Measurements from ENCODE around the gene WIPF2. TPM values are rescaled to one million over a fixed set of nuclear protein-coding genes. Genes with fewer than 3 reads are reported as not detected.

WIPF2 gene
- total RNA-seq, 4 donors from 2014 or later: 9.8 to 13.8 (median 11.2) TPM

DNA sequence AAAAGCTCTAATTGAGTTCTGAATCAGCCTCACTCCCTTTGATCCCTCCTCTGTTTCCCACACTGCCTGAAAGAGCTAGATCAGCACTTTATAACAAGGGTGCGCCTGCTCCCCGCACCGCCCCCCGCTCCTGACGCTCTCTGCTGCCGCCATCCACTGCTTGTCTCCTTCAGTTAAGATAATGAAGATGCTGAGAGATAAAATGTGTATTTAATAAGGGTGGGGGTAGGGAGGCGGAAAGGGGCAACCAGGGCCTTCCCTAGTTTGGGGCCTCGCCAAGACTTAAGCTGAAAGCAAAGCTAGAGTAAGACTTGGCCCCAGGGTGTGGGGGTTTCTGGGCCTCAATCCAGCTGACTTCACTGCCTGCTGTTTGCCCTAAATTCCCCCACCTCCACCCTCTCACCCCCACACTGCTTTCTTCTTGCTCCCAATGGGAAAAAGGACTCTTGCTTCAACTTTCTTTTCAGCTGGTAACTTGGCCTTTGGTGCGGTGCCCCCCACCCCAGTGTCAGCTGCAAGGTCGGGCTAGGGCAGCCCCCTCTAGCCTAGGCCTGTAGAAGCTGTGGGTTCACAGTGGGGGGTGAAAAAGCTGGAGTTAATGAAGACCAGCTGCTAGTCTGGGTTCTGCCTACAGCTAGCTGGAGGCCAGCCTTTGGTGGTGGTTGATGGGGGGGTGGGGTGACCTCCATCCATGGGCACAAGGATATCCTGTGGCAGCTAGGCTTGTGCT is 88.1 kb downstream of the WIPF2 start:
- Histone ChIP-seq H3K27me3 (no peaks in the 10 kb centered on the region), H3K36me3 (no peaks in the 10 kb centered on the region), H3K4me1 (peaks cover 67 to 86% (median 75%) of the 10 kb centered on the region in 3 donors), H3K4me3 (no peak overlapping the region), H3K27ac (peak overlapping the region; percentile 62 to 85 (median 71)), H3K9me3 (no peaks in the 10 kb centered on the region)
- intact Hi-C loops (cut with DNase I): loop anchor here (10.0 kb wide), 1 partner anchor 248 kb away; no protein-coding TSS in a partner anchor
- no peak for DNase-seq
- WGBS, 2 donors: 30 to 60% methylated on average over 8 of the region's 10 CpGs
- TF ChIP-seq, protein P1, sequence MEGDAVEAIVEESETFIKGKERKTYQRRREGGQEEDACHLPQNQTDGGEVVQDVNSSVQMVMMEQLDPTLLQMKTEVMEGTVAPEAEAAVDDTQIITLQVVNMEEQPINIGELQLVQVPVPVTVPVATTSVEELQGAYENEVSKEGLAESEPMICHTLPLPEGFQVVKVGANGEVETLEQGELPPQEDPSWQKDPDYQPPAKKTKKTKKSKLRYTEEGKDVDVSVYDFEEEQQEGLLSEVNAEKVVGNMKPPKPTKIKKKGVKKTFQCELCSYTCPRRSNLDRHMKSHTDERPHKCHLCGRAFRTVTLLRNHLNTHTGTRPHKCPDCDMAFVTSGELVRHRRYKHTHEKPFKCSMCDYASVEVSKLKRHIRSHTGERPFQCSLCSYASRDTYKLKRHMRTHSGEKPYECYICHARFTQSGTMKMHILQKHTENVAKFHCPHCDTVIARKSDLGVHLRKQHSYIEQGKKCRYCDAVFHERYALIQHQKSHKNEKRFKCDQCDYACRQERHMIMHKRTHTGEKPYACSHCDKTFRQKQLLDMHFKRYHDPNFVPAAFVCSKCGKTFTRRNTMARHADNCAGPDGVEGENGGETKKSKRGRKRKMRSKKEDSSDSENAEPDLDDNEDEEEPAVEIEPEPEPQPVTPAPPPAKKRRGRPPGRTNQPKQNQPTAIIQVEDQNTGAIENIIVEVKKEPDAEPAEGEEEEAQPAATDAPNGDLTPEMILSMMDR (IDR thresholded peaks at IDR 0.05): no peak
- TF ChIP-seq POLR2A (IDR thresholded peaks at IDR 0.05): no peak

DNA sequence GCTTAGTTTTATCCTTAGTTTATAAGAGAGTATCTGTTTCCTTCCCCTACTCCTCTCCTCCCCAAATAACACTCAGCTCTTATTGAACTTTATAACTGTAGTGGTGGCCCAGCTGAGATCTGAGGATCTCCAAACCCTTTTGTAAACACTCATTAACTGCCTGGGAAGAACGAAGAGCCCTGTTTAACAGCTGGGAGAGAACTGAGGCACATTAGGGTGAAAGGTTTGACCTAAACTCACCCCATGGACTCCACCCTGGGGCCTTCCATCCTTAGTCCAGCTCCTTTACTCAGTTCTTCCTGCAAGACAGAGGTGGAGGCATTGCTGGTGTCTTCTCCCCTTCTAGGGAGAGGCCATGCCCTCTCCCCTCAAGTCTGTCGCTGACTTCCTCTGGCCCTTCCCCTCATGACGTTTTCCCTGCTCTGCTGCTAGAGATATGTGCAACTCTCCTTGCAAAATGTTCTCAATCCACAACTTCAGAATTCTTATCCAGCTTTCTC is 88.7 kb downstream of the WIPF2 start:
- DNase-seq: no peak
- TF ChIP-seq, protein P1 (IDR thresholded peaks at IDR 0.05): no peak
- peak overlapping the region; percentile 62 to 85 (median 71) for H3K27ac ChIP-seq
- no peaks in the 10 kb centered on the region for H3K9me3 ChIP-seq
- no peaks in the 10 kb centered on the region for H3K36me3 ChIP-seq
- intact Hi-C loops (cut with DNase I): loop anchor here (10.0 kb wide), 1 partner anchor 247 kb away; no protein-coding TSS in a partner anchor
- peaks cover 72 to 92% (median 81%) of the 10 kb centered on the region in 3 donors for H3K4me1 ChIP-seq
- WGBS, 2 donors: 43 to 52% methylated on average over 3 of the region's 3 CpGs
- no peaks in the 10 kb centered on the region for H3K27me3 ChIP-seq
- no peak overlapping the region for H3K4me3 ChIP-seq

DNA sequence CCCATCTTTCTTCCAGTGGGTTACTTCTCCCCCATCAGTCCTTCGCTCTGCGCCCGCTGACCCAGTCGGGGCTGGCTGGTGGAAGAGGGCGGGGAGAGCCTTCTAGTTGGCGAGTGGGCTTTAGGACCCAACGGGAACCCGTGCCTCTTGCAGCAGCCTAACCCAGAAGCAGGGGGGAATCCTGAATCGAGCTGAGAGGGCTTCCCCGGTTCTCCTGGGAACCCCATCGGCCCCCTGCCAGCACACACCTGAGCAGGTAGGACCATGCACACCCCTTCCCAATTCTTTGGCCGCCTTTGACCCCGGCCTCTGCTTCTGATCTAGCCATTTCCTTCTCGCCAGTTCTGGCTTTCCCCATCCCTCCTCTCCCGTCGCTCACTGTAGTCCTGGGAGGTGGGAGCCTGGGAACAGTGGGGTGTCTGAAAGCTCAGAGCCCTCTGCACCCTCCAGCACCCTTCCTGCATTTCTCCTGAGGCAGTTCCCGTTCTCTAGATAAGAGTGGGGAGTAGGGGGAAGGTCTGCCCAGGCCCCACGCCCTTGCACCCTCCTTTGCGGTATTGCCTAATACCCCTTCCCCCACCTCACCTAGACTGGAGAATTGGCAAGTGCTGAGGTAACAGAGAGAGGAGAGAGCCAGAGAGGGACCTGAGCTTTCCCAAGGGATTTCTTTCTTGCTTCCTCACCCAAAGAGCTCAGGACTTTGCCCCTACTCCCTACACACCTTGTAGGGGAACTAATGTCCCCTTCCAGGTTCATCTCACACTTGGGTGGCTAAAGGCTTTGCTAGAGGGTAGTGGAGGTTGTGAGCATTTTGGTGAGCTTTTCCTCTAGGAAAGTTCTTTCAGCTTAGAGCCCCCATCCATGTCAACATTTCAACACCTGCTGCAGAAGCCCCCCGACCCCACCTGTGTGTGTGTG is 90.2 kb downstream of the WIPF2 start, which contains the start of gene RARA:
RARA (plus strand) TSS at position 150 of the 918 bp plus-strand sequence. CDS start 22,039 bp downstream, outside the sequence.
- Histone ChIP-seq H3K27me3 (no peaks in the 10 kb centered on the region), H3K36me3 (no peaks in the 10 kb centered on the region), H3K27ac (peak within 1 kb of the TSS; percentile 62 to 85 (median 71)), H3K4me1 (peaks cover 68 to 92% (median 83%) of the 10 kb centered on the region in 3 donors), H3K9me3 (no peaks in the 10 kb centered on the region), H3K4me3 (peak within 1 kb of the TSS; percentile 35 to 71 (median 52))
- WGBS, 2 donors: 7 to 15% methylated on average over 3 to 11 of the region's 20 CpGs
- DNase-seq: no peak
- intact Hi-C loops (cut with DNase I): loop anchor here (10.0 kb wide), 1 partner anchor 246 kb away; no protein-coding TSS in a partner anchor
- TF ChIP-seq, protein P1 (IDR thresholded peaks at IDR 0.05): no peak
- no peak for TF ChIP-seq POLR2A (IDR thresholded peaks at IDR 0.05)

DNA sequence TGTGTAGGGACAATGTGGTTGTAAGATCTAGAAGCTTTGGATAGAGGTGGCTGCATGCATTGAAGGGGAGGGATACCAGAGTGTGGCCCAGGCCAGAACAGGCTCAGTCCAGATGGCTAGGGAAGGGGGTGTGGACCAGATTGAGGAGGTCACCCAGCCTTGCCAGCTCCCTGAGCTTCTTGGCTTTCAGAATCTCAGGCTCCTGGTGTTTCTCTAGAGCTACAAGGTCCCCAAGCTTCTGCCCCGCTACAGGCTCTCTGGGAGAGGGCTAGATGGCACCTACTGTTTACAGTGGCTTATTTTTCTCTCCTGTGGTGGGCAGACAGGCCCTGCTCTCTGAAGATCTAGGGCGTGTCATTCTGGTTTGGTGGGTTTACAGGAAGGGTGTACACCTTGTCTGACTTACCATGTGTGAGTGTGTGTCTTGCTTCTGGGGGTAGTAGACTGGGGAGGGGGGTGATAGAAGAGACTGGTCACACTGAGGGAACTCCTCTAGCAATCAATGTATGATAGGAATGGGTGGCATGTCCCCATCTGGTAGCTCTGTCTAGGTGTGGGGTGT is 90.9 kb downstream of the WIPF2 start:
- Histone ChIP-seq H3K27ac (peak overlapping the region in 2 of 4 donors; percentile 19 to 78), H3K4me3 (peak overlapping the region in 2 of 4 donors; percentile 50 to 71), H3K36me3 (no peaks in the 10 kb centered on the region), H3K27me3 (no peaks in the 10 kb centered on the region), H3K4me1 (peaks cover 76 to 93% (median 89%) of the 10 kb centered on the region in 3 donors), H3K9me3 (no peaks in the 10 kb centered on the region)
- TF ChIP-seq, protein P1 (IDR thresholded peaks at IDR 0.05): no peak
- no peak for TF ChIP-seq POLR2A (IDR thresholded peaks at IDR 0.05)
- no CpG with 5 or more reads among the region's 2 CpGs for WGBS, 2 donors
- no peak for DNase-seq
- intact Hi-C loops (cut with DNase I): loop anchor here (10.0 kb wide), 1 partner anchor 245 kb away; no protein-coding TSS in a partner anchor

Measured in esophagus squamous epithelium (tissue), 5 donors.